Measurements from ENCODE around the gene HOXC11.

The HOXC11 gene

GRCh38 chr12:53988541-53989226 is 15.8 kb downstream of the HOXC11 start:
- DNase-seq (ENCODE audit: extremely low read depth, low read depth): no peak
- H3K4me3 ChIP-seq (replicated peaks; ENCODE audit: low read depth, low read length): no peak overlapping the region
- TF ChIP-seq, protein P1, sequence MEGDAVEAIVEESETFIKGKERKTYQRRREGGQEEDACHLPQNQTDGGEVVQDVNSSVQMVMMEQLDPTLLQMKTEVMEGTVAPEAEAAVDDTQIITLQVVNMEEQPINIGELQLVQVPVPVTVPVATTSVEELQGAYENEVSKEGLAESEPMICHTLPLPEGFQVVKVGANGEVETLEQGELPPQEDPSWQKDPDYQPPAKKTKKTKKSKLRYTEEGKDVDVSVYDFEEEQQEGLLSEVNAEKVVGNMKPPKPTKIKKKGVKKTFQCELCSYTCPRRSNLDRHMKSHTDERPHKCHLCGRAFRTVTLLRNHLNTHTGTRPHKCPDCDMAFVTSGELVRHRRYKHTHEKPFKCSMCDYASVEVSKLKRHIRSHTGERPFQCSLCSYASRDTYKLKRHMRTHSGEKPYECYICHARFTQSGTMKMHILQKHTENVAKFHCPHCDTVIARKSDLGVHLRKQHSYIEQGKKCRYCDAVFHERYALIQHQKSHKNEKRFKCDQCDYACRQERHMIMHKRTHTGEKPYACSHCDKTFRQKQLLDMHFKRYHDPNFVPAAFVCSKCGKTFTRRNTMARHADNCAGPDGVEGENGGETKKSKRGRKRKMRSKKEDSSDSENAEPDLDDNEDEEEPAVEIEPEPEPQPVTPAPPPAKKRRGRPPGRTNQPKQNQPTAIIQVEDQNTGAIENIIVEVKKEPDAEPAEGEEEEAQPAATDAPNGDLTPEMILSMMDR (IDR thresholded peaks at IDR 0.05; ENCODE audit: low read depth, low read length, missing control alignments): no peak

GRCh38 chr12:53989227-53990113 is 16.5 kb downstream of the HOXC11 start:
- TF ChIP-seq, protein P1 (IDR thresholded peaks at IDR 0.05; ENCODE audit: low read depth, low read length, missing control alignments): peak; percentile 46
- H3K4me3 ChIP-seq (replicated peaks; ENCODE audit: low read depth, low read length): no peak overlapping the region
- no peak for DNase-seq (ENCODE audit: extremely low read depth, low read depth)

GRCh38 chr12:53990311-53991076 is 17.6 kb downstream of the HOXC11 start:
- DNase-seq (ENCODE audit: extremely low read depth, low read depth): no peak
- H3K4me3 ChIP-seq (replicated peaks; ENCODE audit: low read depth, low read length): no peak overlapping the region

DNA sequence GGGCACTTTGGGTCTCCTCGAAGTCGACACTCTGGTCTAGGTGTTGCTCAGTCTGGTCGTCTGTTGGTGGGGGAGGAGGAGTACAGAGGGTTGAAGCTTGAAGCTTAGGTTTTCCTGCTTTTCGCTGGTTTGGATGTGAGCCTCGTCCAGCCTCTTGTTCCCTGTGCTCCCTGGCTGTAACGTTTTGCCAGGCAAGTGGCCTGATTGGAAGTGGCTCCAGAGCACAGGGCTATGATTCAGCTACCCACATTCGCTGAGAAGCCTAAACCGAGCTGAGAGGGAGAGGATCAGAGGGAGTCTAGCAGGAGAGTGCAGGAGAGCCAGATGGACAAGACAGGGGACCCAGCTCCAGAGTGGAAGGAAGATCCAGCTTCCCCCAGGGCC is 18.1 kb downstream of the HOXC11 start:
- no peak for DNase-seq (ENCODE audit: extremely low read depth, low read depth)
- H3K4me3 ChIP-seq (replicated peaks; ENCODE audit: low read depth, low read length): no peak overlapping the region
- TF ChIP-seq, protein P1 (IDR thresholded peaks at IDR 0.05; ENCODE audit: low read depth, low read length, missing control alignments): no peak

More at GRCh38 chr12:53990311-53991076, 17.6 kb downstream of the HOXC11 start:
- TF ChIP-seq, protein P1 (IDR thresholded peaks at IDR 0.05; ENCODE audit: low read depth, low read length, missing control alignments): no peak

- no peak overlapping the region for H3K4me3 ChIP-seq (replicated peaks; ENCODE audit: low read depth, low read length)
- TF ChIP-seq, protein P1 (IDR thresholded peaks at IDR 0.05; ENCODE audit: low read depth, low read length, missing control alignments): no peak
- no peak for DNase-seq (ENCODE audit: extremely low read depth, low read depth)
Observed at GRCh38 chr12:53992377-53992889, 19.5 kb downstream of the HOXC11 start.
